ENCODE results near the gene MAVS.

MAVS gene

GRCh38 chr20:3800878-3801260 lies 45.8 kb upstream of the MAVS start:
- Histone ChIP-seq H3K79me2 (ENCODE audit: control insufficient read depth, low read length) (peaks cover 26% of the 10 kb centered on the region), H3K9me3 (ENCODE audit: control insufficient read depth, insufficient read depth, low read length) (no peaks in the 10 kb centered on the region), H3K27me3 (ENCODE audit: control insufficient read depth, low read length) (no peaks in the 10 kb centered on the region), H4K20me1 (ENCODE audit: control insufficient read depth, insufficient read depth, low read depth, low read length) (no peaks in the 10 kb centered on the region), H3K4me1 (ENCODE audit: control insufficient read depth, low read length) (peaks cover 39% of the 10 kb centered on the region), H3K4me3 (ENCODE audit: low read length) (no peak overlapping the region), H3K36me3 (ENCODE audit: control insufficient read depth, low read length) (peaks cover 68% of the 10 kb centered on the region), H3F3A (ENCODE audit: control insufficient read depth, insufficient read depth) (peaks cover 11% of the 10 kb centered on the region; the same call in 1 of the 2 replicates), H3K27ac (ENCODE audit: low read depth, low read length) (no peak overlapping the region), H3K4me2 (ENCODE audit: low read length) (no peak overlapping the region), H3K9me2 (replicated peaks; ENCODE audit: control insufficient read depth, low read length) (no peaks in the 10 kb centered on the region)
- TF ChIP-seq CTCF (IDR thresholded peaks at IDR 0.05; ENCODE audit: low read depth, low read length, poor library complexity, severe bottlenecking) (no peak), EZH2phosphoT487 (IDR thresholded peaks at IDR 0.05; ENCODE audit: borderline replicate concordance, low read length) (no peak)

- TF ChIP-seq CTCF (IDR thresholded peaks at IDR 0.05; ENCODE audit: low read depth, low read length, poor library complexity, severe bottlenecking) (no peak), EZH2phosphoT487 (IDR thresholded peaks at IDR 0.05; ENCODE audit: borderline replicate concordance, low read length) (no peak)
- Histone ChIP-seq H3K4me1 (ENCODE audit: control insufficient read depth, low read length) (peaks cover 39% of the 10 kb centered on the region), H4K20me1 (ENCODE audit: control insufficient read depth, insufficient read depth, low read depth, low read length) (no peaks in the 10 kb centered on the region), H3F3A (ENCODE audit: control insufficient read depth, insufficient read depth) (peaks cover 11% of the 10 kb centered on the region; the same call in 1 of the 2 replicates), H3K27ac (ENCODE audit: low read depth, low read length) (no peak overlapping the region), H3K27me3 (ENCODE audit: control insufficient read depth, low read length) (no peaks in the 10 kb centered on the region), H3K9me3 (ENCODE audit: control insufficient read depth, insufficient read depth, low read length) (no peaks in the 10 kb centered on the region), H3K4me3 (ENCODE audit: low read length) (no peak overlapping the region), H3K36me3 (ENCODE audit: control insufficient read depth, low read length) (peaks cover 71% of the 10 kb centered on the region), H3K4me2 (ENCODE audit: low read length) (no peak overlapping the region), H3K79me2 (ENCODE audit: control insufficient read depth, low read length) (peaks cover 26% of the 10 kb centered on the region), H3K9me2 (replicated peaks; ENCODE audit: control insufficient read depth, low read length) (no peaks in the 10 kb centered on the region)
Observed at GRCh38 chr20:3801299-3801698, 45.3 kb upstream of the MAVS start.

GRCh38 chr20:3801846-3802245 lies 44.8 kb upstream of the MAVS start:
- Histone ChIP-seq H3K9me3 (ENCODE audit: control insufficient read depth, insufficient read depth, low read length) (no peaks in the 10 kb centered on the region), H3F3A (ENCODE audit: control insufficient read depth, insufficient read depth) (peaks cover 11% of the 10 kb centered on the region; the same call in 1 of the 2 replicates), H4K20me1 (ENCODE audit: control insufficient read depth, insufficient read depth, low read depth, low read length) (no peaks in the 10 kb centered on the region), H3K4me2 (ENCODE audit: low read length) (no peak overlapping the region), H3K27me3 (ENCODE audit: control insufficient read depth, low read length) (no peaks in the 10 kb centered on the region), H3K4me3 (ENCODE audit: low read length) (no peak overlapping the region), H3K27ac (ENCODE audit: low read depth, low read length) (no peak overlapping the region), H3K9me2 (replicated peaks; ENCODE audit: control insufficient read depth, low read length) (no peaks in the 10 kb centered on the region), H3K79me2 (ENCODE audit: control insufficient read depth, low read length) (peaks cover 21% of the 10 kb centered on the region), H3K4me1 (ENCODE audit: control insufficient read depth, low read length) (peaks cover 38% of the 10 kb centered on the region), H3K36me3 (ENCODE audit: control insufficient read depth, low read length) (peaks cover 71% of the 10 kb centered on the region)
- TF ChIP-seq EZH2phosphoT487 (IDR thresholded peaks at IDR 0.05; ENCODE audit: borderline replicate concordance, low read length) (no peak), CTCF (IDR thresholded peaks at IDR 0.05; ENCODE audit: low read depth, low read length, poor library complexity, severe bottlenecking) (no peak)
